HG03159 (cell line): Measurements from ENCODE around the gene CHURC1.

Source experiments
- ATAC-seq: cut with Tn5 transposase; IDR thresholded peaks from one replicate; pipeline ENCODE4 v1.9.1; 2021; ENCODE audit warnings: mild to moderate bottlenecking, moderate library complexity; ENCODE audit not compliant: unreplicated experiment

CHURC1 gene

DNA sequence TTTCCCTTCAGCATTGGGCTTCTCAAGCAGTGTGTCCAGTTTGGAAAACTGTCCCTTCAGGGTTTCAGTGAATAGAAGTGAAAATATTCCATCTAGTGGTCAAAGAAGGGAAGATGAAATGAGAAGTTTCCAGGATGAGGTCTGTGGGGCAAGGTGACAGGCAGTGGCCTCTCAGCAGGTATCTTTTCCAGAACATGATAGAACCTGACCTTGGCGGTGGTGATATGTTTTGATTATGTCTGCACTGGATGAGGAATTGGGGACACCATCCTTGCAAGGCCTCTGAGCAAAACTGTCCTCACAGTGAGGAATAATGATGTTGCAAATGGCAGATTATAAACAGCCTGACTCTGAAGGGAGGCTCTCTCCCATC, 23.6 kb downstream of the CHURC1 start:
- no peak for ATAC-seq

DNA sequence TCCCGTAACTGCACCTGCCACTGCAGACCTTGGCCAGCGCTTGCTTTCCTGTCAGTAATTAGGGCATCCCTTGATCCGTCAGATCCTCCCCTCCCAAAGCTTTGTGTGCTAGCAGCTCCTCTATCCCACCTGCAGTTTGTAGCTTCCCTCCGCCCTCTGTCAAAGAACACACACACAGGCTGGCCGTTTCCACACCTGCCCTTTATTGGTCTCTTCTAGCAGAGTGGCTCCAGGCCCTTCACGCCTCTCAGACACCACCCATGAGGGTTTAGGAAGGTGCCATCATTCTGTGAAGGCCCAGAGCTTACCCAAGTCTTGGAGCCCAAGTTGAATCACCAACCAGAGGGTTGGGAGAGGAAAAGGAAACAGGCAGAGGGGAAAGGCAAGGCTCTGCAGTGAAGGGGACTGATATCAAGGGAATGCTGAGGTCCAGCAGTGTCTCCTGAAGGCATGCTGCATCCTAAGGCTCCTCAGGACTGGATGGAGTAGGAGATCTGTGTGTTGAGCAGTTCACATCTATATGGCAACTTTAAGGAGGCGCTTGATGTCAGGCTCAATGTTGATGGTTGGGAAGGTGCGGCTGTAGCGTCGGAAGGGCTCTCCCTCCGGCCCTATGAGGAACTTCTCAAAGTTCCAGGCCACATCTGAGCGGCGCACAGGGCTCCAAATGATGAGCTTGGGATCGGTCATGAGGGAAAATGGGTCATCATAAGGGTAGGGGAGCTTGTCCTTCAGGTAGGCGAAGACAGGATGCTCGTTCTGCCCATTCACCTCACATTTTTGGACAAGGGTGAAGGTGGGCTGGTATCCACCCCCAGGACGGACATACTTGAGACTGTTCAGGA, 24.9 kb downstream of the CHURC1 start:
- ATAC-seq: no peak

DNA sequence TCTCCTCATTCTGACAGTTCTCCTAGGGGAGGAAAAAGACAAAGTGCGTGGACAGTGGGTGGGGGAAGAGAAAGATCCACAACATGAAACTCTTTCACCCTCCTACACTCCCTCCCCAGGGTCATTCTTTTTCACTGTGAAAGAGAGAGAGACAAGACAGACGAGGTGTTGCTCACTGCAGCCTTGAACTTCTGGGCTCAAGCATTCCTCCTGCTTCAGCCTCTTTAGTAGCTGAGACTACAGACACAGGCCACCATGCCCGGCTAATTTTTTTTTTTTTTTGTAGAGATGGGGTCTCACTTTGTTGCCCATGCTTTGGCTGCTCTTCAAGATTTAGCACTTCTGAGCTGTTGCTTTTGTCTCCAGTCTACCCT, 25.5 kb downstream of the CHURC1 start:
- ATAC-seq: no peak

DNA sequence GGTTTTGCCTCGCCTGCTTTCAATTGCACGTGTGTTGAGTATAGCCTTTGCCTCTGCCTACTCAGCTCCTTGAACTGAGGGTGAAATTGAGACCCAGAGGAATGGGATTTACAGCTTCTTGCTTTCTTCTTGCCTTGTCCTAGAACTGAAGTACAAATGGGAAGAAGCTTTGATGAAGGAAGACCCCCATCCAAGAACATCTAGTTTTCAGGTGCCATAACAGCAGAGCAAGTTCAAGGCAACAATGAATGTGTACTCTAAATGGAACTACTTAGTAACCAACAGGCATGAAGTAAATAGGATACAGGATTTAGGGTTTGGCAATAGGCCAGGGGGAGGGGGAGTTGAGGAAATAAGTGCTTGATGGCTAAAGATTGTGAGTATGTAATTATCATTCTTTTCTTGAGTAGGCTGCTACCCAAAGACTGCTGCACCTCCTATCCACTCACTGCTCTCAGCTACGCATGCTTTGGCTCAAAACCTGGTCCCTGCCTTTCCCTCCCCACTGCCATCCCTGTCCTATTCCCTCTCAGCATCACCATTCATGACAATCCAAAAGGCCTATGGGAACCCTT, 26.2 kb downstream of the CHURC1 start:
- ATAC-seq: no peak

DNA sequence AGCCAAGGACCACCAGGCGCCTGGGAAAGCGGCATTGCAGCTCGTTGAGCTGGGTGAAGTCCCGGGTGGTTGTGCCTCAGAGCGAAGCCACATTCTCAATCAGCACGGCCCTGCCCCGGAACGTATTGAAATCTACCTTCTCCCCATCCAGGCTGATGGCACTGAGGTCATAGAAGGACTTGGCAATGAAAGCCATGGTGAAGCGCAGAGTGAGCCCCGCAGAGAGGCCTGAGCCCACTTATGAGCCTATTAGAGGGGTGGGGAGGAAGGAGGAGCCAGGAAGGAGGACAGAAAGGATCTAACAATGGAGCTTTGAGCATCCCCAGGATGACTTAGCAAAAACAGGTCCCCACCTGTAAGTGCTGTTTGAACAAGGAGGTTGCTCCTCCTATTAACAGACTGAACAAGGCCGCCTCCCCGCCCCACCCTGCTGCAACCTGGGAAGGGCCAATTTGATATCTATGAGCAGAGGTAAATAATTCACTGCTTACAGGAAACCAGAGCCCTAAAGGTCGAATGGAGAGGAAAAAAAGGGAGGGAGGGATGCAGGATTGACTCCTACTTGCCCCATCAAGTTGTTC, 28.4 kb downstream of the CHURC1 start, which contains the start of gene GPX2:
Gene GPX2 (minus strand): TSS at position 215 of the 581 bp plus-strand sequence. CDS start 19 bp downstream, at position 196.
- ATAC-seq: no peak

DNA sequence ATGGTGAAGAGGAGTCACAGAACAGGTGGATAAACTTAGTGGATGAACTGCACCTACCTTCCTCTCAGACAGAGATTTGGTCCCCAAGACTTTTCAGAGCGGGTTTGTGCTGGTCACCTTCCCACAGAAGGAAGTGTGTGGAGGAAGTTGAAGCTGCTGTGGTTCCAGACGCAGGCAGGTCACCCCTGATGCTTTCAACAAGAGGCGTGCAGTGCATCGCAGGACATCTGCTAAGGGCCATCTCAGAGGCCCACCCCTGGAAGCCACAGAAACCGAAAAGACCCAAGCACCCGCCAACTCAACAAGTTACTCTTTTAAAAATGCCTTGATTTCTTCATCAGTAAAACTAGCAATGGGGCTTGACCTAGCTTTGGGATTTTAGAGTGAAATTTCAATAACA, 29.3 kb downstream of the CHURC1 start:
- no peak for ATAC-seq

DNA sequence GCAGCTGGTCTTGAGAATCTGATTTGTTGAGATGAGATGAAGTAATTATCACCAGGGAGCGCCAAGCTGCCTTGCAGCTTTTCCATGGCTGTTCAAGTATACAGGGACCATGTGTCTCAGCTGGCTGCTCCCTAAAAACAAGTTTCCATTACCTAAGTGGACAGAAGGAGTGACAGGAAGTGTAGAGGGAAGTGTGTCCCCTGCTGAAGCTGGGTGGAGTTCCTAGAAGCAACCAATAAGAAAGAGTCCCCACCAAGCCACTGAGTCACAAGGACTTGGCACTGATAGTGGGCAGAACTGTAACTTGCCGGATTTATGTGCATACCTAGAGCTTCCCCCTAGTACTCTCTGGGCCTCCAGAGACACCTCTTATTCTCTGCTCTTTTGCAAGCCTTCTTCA, 29.8 kb downstream of the CHURC1 start:
- no peak for ATAC-seq

DNA sequence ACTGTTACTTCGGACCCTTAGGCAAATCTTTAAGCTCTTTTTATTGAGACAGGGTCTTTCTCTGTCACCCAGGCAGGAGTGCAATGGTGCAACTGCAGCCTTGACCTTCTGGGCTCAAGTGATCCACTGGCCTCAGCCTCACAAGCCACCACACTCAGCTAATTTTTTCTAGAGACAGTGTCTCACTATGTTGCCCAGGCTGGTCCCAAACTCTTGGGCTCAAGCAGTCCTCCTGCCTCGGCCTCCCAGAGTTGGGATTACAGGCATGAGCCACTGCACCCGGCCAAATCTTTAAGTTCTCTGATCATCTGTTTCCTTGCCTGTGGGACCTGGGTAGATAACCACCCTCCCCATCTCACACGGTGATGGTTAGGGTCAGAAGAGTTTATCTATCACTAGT, 30.6 kb downstream of the CHURC1 start:
- no peak for ATAC-seq

DNA sequence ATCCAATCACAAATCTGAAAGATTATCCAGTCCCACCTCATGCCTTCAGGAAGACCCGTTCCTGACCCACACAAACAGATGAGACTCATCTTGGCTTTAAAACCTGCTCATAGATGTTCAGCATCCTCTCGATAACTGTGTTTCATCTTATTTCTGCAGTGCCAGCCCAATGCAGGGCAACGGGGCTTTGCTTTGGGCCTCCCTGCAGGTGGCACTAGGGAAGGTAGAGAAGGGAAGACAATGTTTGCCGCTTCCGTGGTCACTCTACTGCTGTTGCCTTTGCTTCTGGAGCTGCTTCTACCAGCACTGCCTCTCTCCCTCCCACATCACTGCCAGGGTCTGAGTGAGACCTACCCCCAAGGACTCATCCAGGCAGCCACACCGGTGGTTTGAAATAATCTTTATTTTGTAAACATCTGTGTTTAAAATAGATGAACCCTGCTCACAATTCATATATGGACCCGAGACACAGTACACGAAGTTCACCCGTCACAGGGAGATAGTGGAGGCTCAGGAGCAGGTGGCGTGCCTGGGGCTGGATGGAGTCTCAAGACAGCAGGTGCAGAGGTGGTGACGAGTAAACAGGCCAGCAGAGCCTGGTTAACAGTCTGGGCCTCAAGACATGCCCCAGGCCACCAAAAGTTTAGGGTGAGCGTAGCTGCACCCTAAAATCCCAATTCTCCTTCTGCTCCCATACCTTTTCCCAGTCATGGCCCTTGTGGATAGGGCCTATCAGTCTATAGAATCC, 31.4 kb downstream of the CHURC1 start:
- ATAC-seq: no peak

DNA sequence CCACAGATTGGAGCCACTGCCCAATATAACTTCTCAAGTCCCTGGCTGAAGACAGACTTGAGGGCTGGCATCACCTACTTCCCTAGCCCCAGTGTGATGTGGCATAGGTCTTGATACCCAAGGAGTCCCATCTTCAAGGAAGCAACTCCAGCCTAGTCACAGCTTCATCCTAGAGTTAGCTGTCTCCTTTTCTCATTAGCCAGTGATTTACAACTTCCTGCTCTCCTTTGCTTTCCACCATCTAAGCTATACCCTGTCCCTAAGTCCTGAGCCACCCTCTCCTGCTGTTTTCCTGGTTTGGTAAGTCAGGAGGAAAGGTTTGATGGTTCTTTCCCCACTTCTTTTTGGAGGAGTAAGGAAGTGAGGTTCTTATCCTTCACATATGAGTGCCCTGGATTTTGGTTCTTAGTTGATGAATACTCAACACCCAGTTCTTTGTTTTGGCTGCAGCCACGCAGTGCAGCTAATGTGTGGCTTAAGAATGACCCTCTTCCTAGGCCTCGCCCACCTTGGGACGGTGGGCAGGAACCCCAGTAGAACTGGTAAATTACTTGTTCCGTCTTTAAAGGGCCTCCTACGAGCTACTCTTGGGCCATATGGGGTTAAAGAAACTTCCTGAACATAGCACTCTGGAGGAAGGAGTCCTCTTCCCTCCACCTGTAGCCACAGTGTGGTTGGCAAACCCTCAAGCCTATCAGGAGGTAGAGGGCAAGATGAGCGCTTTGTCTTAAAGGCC, 32.2 kb downstream of the CHURC1 start:
- ATAC-seq: no peak

DNA sequence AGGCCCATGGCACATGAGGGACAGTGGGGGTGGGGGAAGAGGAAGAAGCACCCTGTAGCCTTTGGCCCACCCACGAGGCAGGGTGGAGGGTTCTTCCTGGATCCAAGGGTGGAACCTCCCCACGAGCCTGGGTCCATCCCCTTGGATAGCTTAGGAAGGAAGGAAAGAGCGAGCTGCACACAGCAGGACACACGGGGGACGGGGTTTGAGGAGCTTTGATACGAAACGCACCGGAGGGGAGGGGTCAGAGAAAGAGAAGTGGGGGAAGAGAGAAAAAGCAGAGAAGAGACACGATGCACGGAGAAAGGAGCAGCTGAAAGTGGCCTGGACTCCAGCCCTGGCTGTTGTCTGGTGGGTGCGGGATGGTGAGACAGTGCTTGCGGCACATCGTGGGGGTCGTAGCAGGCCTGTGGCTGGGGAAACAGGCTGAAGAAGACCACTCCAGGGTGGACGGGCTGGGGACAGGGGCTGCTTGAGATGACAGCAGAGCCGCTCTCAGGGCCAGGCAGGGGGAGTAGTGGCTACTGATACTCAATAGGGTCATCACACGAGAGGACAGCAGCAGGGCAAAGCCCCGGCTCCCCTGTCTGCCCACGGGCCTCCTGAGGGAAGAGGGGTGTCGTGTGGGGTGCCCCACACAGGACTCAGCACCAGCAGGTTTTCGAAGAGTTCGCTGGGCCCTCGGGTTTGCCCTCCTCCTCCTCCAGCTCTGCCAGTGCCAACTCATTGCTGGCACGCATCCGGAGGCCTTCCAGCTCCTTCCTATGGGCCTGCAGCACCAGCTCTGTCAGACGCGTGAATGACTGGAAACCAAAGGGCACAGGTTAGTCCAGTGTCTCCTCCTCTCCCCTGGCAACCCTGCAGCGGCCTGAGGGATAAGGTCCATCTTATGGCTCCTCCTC, 33.7 kb downstream of the CHURC1 start:
- ATAC-seq: no peak

DNA sequence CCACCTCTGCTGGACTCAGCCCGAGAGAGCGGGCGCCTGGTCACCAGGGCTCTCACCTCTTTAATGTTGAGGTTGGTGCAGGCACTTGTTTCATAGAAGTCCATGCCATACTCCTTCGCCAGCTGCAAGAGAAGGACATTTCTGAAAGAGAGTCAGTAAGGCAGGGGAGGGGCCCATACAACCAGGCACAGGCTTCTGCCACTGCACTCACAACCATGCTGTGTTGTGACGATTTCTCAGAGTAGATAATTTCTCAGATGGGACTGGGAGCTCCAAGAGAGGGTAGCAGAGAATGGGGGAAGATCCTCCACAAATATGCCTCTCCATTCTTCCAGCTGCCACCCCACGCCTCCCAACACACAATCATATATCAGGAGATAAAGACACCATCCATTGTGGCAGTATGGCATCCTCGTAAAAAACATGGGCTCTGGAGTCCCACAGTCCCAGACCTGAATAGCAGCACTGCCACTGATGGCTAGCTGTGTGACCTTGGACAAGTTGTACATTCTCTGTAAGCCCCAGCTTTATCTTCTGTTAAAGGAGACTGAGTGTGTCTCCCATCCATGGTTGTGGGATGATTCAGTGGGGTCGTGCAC, 34.5 kb downstream of the CHURC1 start:
- ATAC-seq: no peak

DNA sequence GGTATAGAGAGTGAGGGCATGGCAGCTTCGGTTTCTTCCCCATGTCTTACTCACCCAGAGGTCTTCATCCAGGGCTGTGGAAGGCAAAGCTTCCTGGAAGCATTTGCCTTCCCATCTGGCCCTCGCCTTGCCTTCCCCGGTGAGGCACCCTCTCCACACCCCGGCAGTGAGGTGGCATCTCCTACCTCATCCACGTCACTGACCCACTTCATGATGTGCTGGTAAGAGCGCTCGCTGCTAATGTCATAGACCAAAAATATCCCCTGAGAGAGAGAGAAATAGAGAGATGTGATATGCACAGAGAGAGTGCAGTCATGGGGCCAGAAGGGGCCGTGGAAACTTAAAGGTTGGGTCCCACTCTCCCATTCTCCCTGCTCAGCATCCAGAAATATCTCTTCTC, 36.6 kb downstream of the CHURC1 start:
- no peak for ATAC-seq

DNA sequence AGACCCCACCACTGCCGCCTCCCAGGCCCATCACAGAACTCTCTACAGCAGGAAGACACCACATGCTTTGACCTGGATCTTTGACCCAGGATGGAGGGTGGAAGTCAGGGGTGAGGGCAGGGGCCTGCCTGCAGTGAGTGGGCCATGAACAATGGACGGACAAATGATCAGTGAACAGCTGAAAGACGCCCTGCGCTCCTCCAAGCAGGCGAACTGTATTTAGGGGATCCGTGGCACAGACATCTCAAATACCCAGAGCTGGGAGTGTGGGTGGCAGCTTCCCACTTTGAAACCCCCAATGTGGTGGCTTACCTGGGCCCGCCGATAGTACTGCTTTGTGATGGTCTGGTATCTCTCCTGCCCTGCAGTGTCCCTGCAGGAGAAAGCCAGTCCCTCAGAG, 37.0 kb downstream of the CHURC1 start:
- no peak for ATAC-seq

DNA sequence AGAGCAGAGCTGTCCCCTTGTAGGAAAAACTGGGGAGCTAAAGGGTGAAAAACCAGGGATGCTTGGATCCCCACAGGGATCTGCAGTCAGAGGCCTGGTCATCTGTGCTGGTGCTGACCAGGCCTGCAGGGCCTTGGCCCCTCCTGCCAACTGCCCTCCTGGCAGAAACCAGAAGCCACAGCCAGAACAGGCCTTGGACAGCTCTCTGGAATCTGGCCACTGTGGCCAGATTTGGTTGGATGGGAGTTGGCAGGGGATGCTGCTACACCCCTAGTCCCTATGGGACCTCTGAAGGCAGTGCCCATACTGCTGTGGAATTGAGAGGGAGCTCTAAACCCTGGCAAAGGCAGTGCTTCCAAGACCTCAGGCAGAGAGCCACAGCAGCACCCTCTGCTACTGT, 37.5 kb downstream of the CHURC1 start:
- ATAC-seq: no peak

DNA sequence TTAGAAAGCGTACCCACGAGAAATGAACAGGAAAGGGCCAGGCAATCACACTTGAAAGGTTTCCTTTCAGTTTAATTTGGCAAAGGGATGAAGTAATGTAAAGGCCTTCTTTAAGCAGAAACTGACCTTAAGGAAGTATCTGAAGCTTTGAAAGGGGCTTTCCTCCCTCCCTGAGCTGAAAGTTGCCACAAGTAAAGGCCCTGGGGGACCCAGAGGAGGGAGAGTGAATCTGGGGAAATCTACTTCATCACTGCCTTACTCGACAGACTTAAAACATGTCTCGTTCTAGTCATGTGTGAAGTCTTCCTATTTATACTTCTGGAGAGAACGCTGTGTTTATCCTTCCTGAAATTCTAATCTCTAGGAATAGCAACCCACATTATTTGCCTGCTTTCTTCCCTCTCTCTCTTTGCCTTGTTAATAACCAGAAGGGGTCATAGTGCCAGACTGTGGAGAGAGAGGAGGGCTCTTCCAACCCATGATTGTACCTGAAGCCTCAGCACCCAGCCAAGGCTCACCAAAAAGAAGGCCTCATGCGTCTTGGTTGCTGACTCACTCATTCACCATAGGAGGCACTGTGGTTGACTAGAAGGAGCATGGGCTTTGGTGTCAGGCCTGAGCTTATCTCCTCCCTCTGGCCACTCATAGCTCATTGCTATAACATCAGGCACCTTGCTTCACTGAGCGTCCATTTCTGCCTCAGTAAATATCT, 38.5 kb downstream of the CHURC1 start:
- ATAC-seq: peak; percentile 77

DNA sequence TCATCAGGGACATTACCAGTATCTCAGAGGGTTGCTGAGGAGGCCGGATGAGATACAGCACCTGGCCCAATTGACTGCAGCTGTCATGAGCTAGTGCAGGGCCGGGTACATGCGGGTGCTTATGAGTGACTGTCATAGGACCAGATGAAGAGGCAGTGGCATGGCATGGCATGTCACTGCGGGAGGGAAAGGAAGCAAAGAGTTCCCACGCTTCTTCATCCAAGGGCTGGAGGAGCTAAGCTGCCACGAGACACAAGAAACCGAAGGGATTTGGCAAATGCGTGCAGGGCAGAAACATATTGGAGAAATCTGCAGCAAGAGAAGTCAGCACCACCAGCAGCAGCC, 39.0 kb downstream of the CHURC1 start:
- no peak for ATAC-seq

DNA sequence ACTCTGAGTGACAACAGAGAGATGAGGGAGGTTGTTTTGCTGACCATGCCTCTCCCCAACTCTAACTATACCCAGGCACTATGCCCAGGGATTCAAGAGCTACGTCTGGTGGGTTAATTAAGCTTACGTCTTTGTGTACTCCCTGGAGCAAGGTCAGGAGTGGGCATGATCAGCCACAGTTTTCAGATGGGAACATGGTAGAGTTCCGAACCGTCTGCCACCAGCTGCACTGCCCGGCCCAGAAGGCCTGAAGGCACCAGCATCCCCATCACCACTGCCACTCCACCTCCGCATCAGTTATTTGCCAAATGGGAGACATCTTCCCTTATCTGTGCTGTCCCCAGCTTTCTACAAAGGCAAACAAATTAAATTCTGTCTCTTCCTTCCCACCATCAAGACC, 39.4 kb downstream of the CHURC1 start:
- no peak for ATAC-seq
